NCI-H1436 (cell line): ENCODE results near the gene POLA1.

Experiments used
- DNase-seq: peaks from one replicate; lab custom pipeline; 2025; lab: John Stamatoyannopoulos, UW

The POLA1 gene

DNA sequence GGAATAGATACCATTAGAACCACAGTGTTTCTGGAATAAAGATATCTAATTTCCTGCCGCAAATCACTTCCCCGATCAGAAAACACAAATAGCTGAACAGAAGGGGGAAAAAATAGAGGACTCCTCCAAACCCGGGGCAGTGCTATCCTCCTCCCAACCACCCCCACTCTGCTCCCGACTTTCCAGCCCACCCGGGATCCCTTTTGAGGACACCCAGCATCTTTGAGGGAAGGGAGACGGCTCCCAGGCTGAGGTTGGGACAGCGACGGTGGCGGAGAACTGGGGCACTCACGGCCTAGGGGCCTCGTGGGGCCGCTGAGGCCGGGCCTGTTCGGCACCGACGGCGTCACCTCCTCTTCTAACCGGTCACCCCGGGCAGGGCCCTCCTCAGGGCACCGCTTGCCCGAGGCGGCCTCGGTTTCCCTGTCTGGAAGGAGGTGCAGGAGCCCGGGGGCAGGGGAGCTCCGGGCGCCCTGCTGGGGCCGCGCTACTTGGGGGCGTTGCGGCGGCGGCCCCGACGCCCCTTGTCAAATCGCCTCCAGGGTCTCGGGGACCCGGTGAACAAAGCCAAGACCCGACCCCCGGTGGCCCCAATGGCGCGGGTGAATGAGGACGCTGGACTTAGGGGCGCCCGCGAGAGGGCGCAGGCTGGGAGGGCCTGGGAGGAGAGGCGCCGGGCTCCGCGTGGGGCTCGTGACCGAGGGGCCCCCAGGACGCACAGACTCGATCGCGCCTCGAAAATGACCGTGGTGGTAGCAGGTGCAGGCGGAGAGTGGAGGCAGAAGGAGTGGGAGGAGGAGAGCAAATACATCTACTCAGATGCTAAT, 329.0 kb downstream of the POLA1 start:
- no peak for DNase-seq

DNA sequence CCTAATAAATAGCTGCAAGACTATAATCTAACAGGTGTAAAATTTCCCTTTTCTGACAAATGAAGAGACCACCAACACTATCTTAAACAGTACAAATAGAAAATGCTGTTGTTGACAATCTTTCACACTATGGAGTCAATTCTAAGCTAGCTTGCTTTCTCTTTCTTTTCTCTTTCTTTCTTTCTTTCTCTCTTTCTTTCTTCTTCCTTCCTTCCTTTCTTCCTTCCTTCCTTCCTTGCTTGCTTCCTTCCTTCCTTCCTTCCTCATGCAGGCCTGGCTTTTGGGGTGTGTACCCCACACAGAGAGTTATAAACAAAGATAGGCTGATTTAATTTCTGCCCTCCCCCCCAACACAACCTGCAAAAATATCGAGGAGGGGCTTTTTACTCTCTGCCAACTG, 330.2 kb downstream of the POLA1 start:
- no peak for DNase-seq

DNA sequence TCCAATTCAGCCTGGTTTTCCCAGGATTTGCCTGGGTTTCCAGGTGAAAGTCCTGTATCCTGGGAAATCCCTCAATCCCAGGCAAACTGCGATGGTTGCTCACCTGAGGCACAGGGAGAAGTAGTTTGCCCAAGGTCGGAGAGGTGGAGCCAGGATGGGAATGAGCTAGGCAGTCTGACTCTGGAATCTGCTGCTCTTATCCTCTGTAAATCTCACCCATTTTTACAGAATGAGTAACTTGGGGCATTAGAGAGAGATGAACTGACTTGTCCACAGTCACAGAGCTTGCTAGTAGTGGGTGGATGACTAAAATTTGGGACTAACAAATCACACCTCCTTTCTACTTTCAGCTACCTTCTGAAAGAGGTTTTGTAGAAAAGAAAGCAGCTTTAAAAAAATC, 331.9 kb downstream of the POLA1 start:
- no peak for DNase-seq

DNA sequence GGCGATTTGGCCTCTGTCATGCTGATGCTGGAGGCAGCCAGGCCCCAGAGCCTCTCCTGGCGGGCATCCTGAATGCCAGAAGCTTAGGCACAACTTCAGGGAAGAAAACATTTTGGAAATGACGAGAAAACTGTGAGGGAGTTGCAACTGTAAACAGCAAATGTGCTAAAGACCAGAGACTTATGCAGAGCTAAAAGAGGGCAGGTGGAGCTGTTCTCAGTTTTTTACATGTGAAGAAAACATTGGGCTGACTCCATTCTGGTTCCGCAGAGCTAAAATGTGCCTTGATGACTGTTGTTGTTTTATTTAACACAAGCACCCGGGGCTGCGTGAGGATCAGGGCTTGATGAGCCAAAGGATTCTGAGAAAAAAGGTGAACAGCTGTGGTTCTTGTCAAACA, 332.9 kb downstream of the POLA1 start:
- no peak for DNase-seq

DNA sequence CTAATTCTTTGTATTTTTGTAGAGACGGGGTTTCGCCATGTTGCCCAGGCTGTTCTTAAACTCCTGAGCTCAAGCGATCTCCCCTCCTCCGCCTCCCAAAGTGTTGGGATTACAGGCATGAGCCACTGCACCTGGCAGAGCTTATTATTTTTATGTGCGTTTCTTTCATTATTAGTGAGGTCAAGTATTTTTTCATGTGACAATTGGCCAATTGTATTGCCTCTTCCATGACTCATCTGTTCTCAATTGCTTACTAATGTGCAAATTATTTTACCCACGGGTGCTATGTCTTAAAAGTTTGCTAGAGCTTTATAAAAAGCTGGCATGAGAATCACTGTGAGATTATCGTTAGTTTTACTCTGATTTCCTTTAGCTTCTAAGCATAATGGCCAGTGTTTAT, 335.0 kb downstream of the POLA1 start:
- DNase-seq: no peak

DNA sequence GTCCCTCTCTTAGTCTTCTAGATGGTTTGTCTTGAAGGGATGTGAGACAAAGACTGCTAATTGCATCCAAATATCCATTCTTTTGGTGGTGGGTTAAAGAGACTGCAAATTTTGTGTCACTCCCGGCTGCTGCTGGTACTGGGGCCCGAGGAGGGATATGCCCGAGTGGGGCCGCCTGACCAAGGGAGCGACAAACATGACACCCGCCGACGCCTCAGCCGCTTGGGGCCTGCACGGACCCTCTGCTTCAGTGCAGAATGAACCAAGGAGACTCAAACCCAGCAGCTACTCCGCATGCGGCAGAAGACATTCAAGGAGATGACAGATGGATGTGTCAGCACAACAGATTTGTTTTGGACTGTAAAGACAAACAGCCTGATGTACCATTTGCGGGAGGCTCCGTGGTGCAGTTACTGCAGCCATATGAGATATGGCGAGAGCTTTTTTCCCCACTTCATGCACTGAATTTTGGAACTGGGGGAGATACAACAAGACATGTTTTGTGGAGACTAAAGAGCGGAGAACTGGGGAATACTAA, 335.6 kb downstream of the POLA1 start:
- no peak for DNase-seq

DNA sequence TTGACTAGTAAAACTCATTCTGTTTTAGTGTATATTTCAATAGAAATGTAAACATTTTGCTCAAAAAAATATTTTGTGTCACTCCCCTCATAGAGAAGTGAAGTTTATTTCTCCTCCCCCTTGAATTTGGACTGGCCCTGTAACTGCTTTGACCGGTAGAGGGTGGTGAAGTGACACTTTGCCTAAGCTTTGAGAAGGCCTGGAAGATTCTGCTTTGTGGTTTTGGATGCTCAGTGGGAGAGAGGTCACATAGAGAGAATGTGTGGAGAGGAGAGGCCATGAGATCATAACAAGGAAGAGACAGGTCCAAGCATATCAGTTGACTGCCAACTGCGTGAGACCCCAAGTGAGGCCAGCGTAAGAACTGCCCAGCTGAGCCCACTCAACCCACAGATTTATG, 341.2 kb downstream of the POLA1 start:
- DNase-seq: no peak

DNA sequence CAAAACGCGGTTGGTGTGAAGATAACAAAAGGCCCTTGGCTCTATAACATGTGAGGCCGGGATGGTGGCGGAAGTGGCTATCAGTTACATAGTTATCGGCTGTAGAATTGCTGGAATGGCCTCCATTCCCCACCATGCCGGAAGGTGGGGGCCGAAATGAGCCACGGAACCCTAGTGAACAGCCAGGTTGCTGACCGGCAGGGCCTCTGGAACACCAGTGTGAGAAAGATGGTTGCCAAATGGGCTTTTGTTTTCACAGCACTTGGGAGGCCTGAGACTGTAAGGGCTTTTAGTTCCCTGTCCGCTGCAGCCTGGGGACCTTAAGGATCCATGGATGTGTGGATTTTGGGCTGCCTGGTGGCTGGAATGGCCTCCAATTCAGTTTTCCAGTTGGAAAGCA, 345.3 kb downstream of the POLA1 start:
- DNase-seq: no peak

DNA sequence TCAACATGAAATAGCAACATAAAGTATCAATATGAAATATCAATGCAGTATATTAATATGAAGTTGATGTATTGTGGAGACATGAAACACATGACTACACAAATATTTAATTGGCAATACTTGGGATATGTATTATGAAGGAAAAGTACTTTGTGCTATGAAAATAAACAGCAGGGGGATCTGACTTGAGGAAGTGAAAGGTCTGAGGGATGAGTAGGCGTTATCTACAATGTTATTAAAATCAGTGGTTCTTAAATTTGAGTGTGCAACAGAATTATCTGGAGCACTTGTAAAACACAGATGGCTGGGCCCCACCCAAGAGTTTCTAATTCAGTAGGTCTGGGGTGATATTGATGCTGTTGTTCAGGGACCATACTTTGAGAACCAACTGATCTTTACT, 349.5 kb downstream of the POLA1 start:
- no peak for DNase-seq
